Pancreas (tissue), 10 donors: ENCODE data around the gene PPP6R3. TPM values are rescaled to one million over a fixed set of nuclear protein-coding genes. Genes with fewer than 3 reads are reported as not detected.
A peak's percentile ranks its signal among the peaks of the same experiment; 100 is the strongest.

ENCODE experiments used
- ATAC-seq, 4 donors: fragments of 200-7000 bp; cut with Tn5 transposase; one replicate each; pipeline versions ENCODE4 v1.8.0 to v1.9.1; 2020; ENCODE audit warnings: mild to moderate bottlenecking in 4 of 4, moderate library complexity in 4 of 4
- DNase-seq, 6 donors: peaks; one replicate each; pipeline ENCODE4 v3.0.0-alpha.2; 2020
- FAIRE-seq: peaks from 2 replicates; lab custom pipeline; 2012; peaks lifted over from hg19 to GRCh38; lab: Jason Lieb, UNC
- H3K27ac ChIP-seq, 4 donors: fragments of 200-600 bp; sonication (generic); 1 replicate in 3 of 4; 2 replicates in 1 of 4; pipeline versions ENCODE4 v1.5.0 to v1.8.0; 2020
- H3K27me3 ChIP-seq, 4 donors: fragments of 200-600 bp; one replicate each; pipeline ENCODE4 v1.8.0; 2021
- H3K36me3 ChIP-seq, 3 donors: fragments of 200-600 bp; sonication (generic) in 1 of 3; one replicate each; pipeline versions ENCODE4 v1.5.0 to v1.8.0; 2020 to 2021
- H3K4me1 ChIP-seq, 3 donors: fragments of 200-600 bp; one replicate each; pipeline ENCODE4 v1.8.0; 2021
- H3K4me3 ChIP-seq, 4 donors: fragments of 200-600 bp; sonication (generic) in 2 of 4; one replicate each; pipeline versions ENCODE4 v1.5.0 to v1.8.0; 2020 to 2021
- H3K9me3 ChIP-seq, 4 donors: fragments of 200-600 bp; one replicate each; pipeline ENCODE4 v1.8.0; 2021
- WGBS, 2 donors: extraction: QIAGEN DNeasy Blood & Tissue Kit; methylation state at CpG; one replicate each; pipeline ENCODE4 v1.1.7; 2013; 5-methylcytosine and 5-hydroxymethylcytosine counted together
- intact Hi-C, 3 donors: fragments of 100-400 bp; cut with DNase I; formaldehyde crosslinking; loops; one replicate each; pipeline versions ENCODE4 v1.11.1 to v1.14.2; 2022
- polyA plus RNA-seq, 2 donors: library from polyadenylated mRNA; stranded (reverse); fragments of 200-250 nt; gene quantifications; one replicate each; pipeline ENCODE4 v1.2.3, GENCODE V29; 2013
- total RNA-seq, 6 donors: library from RNA; stranded (reverse); fragmentation: NEBNext Ultra II Directional in 4 of 6; extraction: Animal tissue kit (Norgen Biotek cat#: 25700) in 4 of 6; gene quantifications; one replicate each; pipeline versions ENCODE4 v1.2.1 to v1.2.4, GENCODE V29; 2021 to 2023
- TF ChIP-seq, protein P1 (sequence below), 4 donors: fragments of 200-600 bp; sonication (generic) in 3 of 4; IDR thresholded peaks; one replicate each; pipeline versions ENCODE4 v1.5.0 to v1.8.0; 2021; ENCODE audit warnings: antibody characterized with exemption in 4 of 4
- donor health status: healthy with polysubstance abuse.
- donor health status: DM: no; HTN: no; CAD: no; lungs with moderate emphysema.
- donor health status: DM: no; HTN: no; CAD: no.
- donor health status: control.
- donor health status: control.
- donor health status: Bipolar disorder and iron deficiency.
- donor health status: DM: yes; HTN: yes; CAD: no.
- donor health status: DM: no; HTN: no; CAD: no.
- donor health status: DM: no; HTN: no; CAD: no.
- donor health status: DM: yes; HTN: yes; CAD: no.

PPP6R3 gene
- total and polyA plus RNA-seq, 8 donors: 19.5 to 56.0 (median 33.5) TPM

DNA sequence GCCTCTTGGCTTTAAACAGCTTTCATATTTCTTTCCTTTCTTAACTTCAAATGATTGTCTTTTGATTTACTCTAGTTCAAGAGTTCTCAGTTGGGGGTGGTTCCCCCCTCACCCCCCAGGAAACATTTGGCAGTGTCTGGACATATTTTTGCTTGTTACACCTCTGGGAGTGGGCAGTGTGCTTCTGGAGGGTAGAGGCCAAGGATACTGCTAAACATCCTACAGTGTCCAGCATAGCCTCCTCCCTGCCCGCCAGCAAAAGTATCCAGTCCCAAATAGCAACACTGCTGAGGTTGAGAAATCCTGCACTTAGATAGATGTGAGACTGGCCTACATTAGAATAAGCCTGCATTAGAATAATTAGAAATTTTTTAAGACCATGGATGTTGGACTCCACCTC, 3.2 kb downstream of the PPP6R3 start:
- FAIRE-seq (no peak), ATAC-seq (no peak), DNase-seq (no peak)
- H3K4me3 ChIP-seq: no peak overlapping the region
- TF ChIP-seq, protein P1, sequence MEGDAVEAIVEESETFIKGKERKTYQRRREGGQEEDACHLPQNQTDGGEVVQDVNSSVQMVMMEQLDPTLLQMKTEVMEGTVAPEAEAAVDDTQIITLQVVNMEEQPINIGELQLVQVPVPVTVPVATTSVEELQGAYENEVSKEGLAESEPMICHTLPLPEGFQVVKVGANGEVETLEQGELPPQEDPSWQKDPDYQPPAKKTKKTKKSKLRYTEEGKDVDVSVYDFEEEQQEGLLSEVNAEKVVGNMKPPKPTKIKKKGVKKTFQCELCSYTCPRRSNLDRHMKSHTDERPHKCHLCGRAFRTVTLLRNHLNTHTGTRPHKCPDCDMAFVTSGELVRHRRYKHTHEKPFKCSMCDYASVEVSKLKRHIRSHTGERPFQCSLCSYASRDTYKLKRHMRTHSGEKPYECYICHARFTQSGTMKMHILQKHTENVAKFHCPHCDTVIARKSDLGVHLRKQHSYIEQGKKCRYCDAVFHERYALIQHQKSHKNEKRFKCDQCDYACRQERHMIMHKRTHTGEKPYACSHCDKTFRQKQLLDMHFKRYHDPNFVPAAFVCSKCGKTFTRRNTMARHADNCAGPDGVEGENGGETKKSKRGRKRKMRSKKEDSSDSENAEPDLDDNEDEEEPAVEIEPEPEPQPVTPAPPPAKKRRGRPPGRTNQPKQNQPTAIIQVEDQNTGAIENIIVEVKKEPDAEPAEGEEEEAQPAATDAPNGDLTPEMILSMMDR (IDR thresholded peaks at IDR 0.05): no peak
- H3K27me3 ChIP-seq: no peaks in the 10 kb centered on the region
- intact Hi-C loops: no loop called here
- WGBS, 2 donors: 82 to 94% methylated on average over 1 of the region's 1 CpG
- no peak overlapping the region for H3K27ac ChIP-seq
- no peaks in the 10 kb centered on the region for H3K36me3 ChIP-seq
- H3K9me3 ChIP-seq: no peaks in the 10 kb centered on the region
- peaks cover 6 to 40% (median 16%) of the 10 kb centered on the region in 3 donors for H3K4me1 ChIP-seq

DNA sequence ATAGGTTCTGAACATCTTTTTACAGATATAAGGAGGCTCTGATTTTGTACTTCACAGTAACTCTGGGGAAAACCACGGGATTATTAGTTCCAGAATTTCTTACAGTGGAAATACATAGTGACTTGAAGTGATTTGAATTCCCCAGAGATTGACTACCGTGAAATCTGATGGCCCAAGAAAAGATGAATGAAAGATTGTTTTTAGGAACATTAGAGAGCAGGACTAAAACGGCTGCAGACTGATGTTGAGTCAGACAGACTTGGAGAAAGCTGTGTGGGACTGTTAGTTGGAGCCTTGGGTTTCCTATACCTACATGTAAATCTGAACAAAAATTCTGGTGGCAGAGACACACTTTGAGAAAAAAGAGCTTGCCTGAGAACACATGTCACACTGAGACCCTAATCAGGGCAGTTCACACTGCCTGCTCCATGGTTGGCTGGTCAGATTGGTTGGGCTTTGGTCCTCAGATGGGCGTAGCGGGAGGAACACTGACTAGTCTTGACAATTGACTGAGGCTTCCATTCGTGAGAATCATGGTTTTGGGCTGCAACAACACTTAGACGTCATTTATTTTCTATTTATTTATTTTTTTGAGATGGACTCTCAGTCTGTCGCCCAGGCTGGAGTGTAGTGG, 6.8 kb downstream of the PPP6R3 start:
- intact Hi-C loops: no loop called here
- Histone ChIP-seq H3K9me3 (no peaks in the 10 kb centered on the region), H3K4me1 (peaks cover 15 to 52% (median 34%) of the 10 kb centered on the region in 3 donors), H3K36me3 (no peaks in the 10 kb centered on the region), H3K27me3 (no peaks in the 10 kb centered on the region), H3K4me3 (no peak overlapping the region), H3K27ac (no peak overlapping the region)
- DNase-seq (no peak), FAIRE-seq (no peak), ATAC-seq (no peak)
- 73 to 75% methylated on average over 8 of the region's 8 CpGs for WGBS, 2 donors
- TF ChIP-seq, protein P1 (IDR thresholded peaks at IDR 0.05): no peak

DNA sequence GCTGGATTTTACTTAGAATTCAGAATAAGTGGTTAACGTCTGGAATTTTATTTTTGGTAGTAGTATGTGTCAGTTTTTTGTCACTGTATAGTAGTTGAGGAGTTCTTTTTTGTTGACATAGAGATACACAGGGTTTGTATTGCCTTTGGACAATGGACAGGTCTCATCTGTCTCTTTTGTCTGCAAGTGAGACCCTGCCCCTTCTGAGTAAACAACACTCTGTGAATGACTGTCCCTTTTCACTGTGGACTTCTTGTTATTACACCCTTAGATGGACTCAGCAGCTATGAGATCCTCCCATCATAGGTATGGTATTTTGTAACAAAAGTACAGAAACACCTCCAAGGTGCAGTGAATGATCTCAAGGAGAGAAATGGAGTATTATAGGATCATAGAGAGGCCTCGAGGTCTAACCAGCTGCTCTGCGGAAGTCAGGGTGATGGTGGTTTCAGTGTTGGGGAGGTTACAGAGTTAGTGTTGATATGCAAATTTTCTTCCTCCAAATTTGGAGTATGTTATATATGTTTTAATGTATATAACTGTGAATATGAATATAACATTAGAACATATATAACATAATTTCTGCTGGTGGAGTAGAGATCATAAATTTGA, 7.8 kb downstream of the PPP6R3 start:
- TF ChIP-seq, protein P1 (IDR thresholded peaks at IDR 0.05): no peak
- H3K27ac ChIP-seq: no peak overlapping the region
- no peaks in the 10 kb centered on the region for H3K36me3 ChIP-seq
- no peak for FAIRE-seq
- peaks cover 15 to 44% (median 28%) of the 10 kb centered on the region in 3 donors for H3K4me1 ChIP-seq
- intact Hi-C loops: no loop called here
- no peak for DNase-seq
- no peaks in the 10 kb centered on the region for H3K27me3 ChIP-seq
- no peak for ATAC-seq
- H3K9me3 ChIP-seq: no peaks in the 10 kb centered on the region
- 54 to 56% methylated on average over 3 of the region's 3 CpGs for WGBS, 2 donors
- H3K4me3 ChIP-seq: no peak overlapping the region

DNA sequence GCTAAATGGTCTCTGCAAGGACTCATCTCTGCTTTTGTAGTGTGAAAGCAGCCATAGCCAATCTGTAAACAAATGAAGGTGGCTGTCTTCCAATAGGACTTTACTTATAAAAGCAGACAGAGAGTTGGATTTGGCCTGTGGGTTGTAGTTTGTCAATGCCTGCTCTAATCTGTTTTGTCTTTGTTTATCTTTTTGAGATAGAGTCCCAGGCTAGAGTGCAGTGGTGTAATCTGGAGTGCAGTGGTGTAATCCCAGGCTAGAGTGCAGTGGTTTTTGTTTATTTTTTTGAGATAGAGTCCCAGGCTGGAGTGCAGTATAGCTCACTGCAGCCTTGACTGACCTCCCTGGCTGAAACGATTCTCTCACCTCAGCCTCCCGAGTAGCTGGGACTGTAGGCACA, 8.6 kb downstream of the PPP6R3 start:
- WGBS, 2 donors: 5% methylated on average over 2 of the region's 2 CpGs
- TF ChIP-seq, protein P1 (IDR thresholded peaks at IDR 0.05): no peak
- intact Hi-C loops: no loop called here
- no peaks in the 10 kb centered on the region for H3K9me3 ChIP-seq
- no peak overlapping the region for H3K4me3 ChIP-seq
- H3K36me3 ChIP-seq: no peaks in the 10 kb centered on the region
- no peak for FAIRE-seq
- no peaks in the 10 kb centered on the region for H3K27me3 ChIP-seq
- ATAC-seq: peak; percentile 32 to 81 (median 64)
- DNase-seq: no peak
- peak overlapping the region in 1 of 4 donors; percentile 14 for H3K27ac ChIP-seq
- H3K4me1 ChIP-seq: peaks cover 15 to 42% (median 28%) of the 10 kb centered on the region in 3 donors

DNA sequence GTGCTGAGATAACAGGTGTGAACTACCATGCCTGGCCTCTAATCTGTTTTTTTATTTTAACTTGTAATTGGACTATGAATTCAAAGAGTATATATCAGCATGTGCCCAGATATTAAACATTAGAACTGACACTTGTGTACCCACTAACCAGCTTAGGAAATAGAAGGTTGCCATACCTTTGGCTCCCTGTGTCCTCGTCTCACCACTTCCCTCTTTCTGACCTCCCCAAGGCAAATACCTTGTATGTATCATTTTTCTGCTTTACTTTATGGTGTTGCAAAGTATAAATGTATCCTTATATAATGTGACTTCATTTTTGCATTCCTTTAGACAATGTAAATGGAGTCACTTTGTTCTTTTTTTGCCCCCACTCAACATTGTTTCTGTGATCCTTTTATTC, 9.1 kb downstream of the PPP6R3 start:
- intact Hi-C loops: no loop called here
- H3K4me1 ChIP-seq: peaks cover 16 to 40% (median 32%) of the 10 kb centered on the region in 3 donors
- TF ChIP-seq, protein P1 (IDR thresholded peaks at IDR 0.05): no peak
- no peak for ATAC-seq
- no peak for FAIRE-seq
- H3K27ac ChIP-seq: peak overlapping the region in 1 of 4 donors; percentile 14
- no peaks in the 10 kb centered on the region for H3K9me3 ChIP-seq
- WGBS, 2 donors: 41 to 62% methylated on average over 1 of the region's 1 CpG
- DNase-seq: no peak
- no peak overlapping the region for H3K4me3 ChIP-seq
- no peaks in the 10 kb centered on the region for H3K36me3 ChIP-seq
- H3K27me3 ChIP-seq: no peaks in the 10 kb centered on the region
